GM19328 (cell line): ENCODE data around the gene C11orf24.
"Not testable (repeated sequence)": the region's sequence is repeated elsewhere in the genome, so short reads cannot be mapped to it uniquely, and the experiment has no call there.

Source experiments
- ATAC-seq: cut with Tn5 transposase; IDR thresholded peaks from one replicate; pipeline ENCODE4 v1.9.1; 2021; ENCODE audit warnings: mild to moderate bottlenecking, moderate library complexity; ENCODE audit not compliant: unreplicated experiment

The C11orf24 gene

DNA sequence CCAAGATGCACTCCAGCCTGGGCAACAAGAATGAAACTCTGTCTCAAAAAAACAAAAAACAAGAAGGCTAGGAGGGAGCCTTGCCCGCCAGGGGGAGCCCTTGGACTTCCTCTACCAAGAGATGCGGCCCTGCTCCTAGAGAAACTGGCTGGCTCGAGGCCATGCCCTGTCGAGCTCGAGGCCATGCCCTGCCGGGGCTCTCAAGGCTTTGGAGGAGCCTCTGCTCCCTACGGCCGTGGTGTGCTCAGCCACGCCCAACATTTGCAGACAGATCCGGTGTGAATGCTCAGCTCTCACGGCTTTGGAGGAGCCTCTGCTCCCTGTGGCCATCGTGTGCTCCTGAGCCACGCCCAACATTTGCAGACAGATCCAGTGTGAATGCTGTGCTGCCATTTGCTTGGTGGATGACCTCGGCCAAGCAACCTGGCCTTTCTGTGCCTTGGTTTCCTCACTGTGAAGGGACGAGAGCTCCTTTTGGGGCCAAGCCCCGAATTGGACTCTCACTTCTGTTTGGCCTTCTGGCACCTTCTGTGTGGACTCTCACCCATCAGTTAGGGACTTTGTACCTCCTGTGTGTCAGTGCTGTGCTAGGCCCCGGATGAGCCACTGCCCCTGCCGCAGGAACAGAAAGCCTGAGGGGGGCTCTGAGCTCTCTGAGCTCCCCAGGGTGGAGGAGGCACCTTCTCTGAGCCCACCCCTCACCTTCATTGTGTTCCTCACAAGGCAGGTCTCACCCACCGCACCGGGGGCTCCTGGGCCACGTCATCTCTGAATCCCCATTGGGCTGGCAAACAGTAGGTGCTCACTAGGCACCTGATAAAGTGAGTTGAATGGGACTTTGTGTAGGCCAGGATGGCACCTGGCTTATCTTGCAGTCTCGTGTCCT, 14.1 kb downstream of the C11orf24 start:
- ATAC-seq: no peak

DNA sequence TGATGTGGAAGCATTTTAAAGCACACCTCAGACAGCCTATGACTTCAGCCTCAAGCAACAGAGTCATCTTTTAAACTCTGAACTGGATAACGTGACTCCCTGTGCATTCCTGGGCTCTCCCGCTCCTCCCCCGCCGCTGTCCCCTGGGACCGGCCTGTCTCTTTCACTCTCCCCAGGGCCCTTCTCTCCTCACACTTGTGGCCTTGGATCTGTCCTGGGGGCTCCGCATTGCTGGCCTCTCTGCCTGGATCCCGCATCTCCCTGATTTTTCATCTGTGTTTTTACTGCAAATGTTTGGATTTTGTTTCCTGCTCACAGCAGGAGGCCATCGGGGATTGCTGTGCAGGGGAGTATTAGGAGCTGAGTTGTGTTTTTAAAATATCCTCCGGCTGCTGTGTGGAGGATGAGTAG, 15.4 kb downstream of the C11orf24 start:
- no peak for ATAC-seq

DNA sequence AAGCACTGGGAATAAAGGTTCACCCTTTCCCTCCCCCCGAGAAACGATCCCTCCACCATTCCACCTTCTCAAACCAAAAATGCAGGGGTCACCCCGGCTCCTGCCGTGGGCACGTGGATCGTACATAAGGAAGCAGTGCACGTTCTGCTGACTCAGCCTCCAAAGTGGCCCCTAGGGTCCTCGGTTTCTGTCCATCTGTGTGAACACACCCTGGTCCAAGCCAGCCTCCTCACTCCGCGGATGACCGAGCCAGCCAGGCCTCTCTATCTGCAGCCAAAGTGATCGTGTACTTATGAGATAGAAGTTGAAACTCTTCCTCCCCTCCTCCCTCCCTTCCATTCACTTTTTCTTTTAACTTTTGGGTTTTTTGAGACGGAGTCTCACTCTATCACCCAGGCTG, 16.2 kb downstream of the C11orf24 start:
- ATAC-seq: no peak

DNA sequence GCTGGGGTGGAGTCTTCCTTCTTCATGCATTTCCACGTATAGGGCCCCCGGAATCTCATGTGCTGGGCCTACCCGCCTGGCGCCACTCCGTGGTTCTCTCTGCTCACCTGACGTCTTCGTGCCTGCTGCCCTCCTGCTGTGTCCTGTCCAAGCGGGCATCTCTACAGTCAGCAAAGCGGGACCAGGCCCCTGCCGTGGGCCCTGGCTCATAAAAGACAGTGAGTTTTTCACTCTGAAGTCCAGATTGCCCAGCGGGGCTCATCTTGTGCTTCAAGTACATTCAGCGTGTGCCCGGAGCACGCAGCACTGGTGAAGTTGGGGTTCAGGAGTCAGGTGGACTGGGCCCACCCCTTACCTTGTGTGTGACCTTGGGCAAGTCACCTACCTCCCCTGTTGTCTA, 17.4 kb downstream of the C11orf24 start:
- ATAC-seq: no peak

DNA sequence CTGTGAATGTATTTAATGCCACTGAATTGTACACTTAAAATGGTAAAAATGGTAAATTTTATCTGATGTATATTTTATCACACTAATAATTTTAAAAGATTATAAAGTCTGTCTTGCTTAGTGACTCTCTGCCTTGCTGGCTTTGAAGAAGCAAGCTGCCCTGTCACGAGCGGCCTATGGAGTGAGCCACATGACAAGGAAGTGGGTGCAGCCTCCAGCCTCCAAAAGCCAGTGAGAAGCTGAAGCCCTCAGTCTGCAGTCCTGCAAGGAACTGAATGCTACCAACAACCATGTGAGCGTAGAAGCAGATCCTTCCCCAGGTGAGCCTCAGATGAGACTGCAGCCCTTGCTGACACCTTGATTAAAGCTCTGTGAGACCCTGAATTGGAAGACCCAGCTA, 20.0 kb downstream of the C11orf24 start:
- ATAC-seq: no peak

DNA sequence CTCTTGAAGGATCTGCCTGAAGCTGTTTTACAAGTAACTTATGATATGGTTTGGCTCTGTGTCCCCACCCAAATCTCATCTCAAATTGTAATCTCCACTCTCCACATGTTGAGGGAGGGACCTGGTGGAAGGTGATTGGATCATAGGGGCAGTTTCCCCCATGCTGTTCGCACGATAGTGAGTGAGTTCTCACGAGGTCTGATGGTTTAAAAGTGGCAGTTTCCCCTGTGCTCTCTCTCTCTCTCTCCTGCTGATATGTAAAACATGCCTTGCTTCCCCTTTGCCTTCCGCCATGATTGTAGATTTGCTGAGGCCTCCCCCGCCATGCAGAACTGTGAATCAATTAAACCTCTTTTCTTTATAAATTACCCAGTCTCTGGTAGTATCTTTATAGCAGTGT, 26.9 kb downstream of the C11orf24 start:
- not testable (repeated sequence) for ATAC-seq

DNA sequence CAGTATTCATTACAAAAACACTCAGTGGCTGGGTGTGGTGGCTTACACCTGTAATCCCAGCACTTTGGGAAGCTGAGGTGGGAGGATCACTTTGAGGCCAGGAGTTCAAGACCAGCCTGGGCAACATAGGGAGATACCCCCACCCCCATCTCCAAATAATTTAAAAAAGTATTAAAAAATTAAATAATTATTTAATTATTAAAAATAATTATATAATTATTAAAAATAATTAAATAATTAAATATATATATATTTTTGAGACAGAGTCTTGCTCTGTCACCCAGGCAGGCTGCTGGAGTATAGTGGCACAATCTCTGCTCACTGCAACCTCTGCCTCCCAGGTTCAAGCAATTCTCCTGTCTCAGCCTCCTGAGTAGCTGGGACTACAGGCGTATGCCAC, 27.9 kb downstream of the C11orf24 start:
- not testable (repeated sequence) for ATAC-seq

DNA sequence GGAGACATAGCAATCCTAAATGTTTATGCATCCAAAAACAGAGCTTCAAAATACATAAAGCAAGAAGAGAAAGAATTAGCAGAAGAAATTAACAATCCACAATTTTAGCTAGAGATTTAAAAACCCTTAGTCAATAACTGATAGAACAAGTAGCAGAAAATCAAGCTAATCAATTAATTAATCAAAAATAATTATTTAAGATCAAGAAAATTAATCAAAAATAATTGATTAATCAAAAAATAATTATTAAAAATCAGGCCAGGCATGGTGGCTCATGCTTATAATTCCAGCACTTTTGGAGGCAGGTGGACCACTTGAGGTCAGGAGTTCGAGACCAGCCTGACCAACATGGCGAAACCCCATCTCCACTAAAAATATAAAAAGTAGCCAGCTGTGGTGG, 29.2 kb downstream of the C11orf24 start:
- no peak for ATAC-seq

DNA sequence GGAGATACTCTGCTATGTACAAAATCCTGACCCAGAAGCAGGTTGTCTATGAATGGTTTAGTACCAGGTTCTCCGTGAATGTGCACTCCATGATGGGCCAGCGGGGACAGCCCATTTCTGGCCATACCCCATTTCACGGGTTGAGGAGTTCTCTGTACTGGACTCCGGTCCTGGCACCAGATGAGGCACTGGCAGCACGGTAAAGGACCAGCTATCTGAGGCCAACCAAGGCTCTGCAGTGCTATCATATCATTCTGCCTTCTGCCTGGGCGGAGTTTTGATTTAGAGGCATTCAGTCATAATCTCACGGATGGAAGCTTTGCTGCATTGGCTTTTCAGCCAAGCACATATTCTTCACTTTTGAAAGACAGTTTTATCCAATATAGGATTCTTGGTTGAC, 40.2 kb downstream of the C11orf24 start:
- no peak for ATAC-seq

DNA sequence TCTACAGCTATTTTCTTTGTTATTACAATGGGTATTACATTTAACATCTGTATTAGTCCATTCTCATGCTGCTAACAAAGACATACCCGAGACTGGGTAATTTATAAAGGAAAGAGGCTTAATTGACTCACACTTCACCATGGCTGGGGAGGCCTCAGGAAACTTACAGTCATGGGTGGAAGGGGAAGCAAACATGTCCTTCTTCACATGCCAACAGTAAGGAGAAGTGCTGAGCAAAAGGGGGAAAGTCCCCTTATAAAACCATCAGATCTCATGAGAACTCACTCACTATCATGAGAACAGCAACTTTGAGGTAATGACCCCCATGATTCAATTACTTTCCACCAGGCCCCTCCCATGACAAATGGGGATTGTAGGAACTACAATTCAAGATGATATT, 42.2 kb downstream of the C11orf24 start:
- no peak for ATAC-seq

DNA sequence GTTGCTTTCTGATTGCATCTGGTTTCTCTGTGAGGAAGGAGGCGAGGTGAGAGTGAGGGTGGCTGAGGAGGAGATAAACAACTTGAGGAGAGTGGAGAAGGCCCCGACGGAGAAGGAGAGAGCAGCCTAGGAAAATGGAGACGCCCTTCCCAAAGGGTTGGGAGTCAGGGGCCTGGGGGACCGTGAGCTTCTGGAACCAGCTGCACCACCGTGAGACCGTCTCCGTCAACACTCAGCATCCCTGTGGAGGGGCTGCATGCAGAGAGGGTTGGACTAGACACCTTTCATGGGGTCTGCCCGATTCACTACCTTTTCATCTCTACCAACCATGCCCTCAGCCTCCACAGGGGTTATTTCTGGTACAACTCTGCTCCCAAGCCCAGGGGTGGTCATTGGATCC, 45.4 kb downstream of the C11orf24 start:
- ATAC-seq: no peak

DNA sequence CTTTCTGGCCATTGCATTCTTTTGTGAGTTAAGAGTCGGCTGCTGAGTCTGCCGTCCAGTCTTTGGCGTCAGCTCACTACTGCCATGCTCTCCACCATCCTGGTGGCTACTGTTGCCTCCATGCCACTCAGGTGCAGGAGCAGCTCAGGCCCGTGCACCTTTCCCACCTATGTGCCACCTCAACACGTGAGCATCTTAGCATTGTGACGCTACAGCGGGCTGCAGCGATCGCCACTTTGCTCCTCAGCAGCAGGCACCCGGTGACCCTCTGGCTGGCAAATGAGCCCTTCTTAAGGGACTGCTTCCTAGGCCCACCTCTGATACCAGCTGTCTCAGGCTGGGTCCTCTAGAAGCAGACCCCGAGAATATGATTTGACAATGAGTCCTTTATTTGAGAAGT, 47.2 kb downstream of the C11orf24 start:
- ATAC-seq: no peak

DNA sequence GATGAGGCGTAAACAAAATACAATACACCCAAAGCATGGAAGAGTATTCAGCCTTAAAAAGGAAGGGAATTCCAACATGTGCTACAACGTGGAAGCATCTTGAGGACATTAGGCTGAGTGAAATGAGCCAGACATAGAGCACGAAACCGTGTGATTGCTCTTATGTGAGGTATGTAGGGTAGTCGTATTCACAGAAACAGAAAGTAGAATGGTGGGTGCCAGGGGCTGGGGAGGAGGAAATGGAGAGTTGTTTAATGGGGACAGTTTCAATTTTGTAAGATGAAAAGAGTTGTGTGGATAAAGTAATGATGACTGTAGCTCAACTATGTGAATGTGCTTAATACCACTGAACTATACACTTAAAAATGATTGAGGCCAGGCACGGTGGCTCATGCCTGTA, 48.5 kb downstream of the C11orf24 start:
- ATAC-seq: no peak

DNA sequence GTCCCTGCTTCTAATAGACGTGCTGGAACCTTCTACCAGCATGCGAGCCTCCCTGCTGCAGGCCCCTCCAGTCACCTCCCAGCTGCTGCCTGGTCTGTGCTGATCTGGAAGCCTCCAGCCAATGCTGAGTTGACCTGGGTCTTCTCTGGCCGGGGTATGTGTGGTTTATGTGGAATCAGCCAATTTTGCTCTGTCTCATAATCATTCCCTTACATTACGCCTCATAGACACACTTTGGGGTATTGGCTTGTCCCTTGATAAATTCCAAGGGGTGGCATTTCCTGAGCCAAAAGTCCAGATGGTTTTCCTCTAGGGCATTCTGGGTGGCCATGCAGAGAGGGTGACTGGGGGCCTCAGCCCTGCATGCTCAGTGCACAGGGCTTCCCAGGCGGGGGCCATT, 50.4 kb downstream of the C11orf24 start:
- ATAC-seq: no peak

DNA sequence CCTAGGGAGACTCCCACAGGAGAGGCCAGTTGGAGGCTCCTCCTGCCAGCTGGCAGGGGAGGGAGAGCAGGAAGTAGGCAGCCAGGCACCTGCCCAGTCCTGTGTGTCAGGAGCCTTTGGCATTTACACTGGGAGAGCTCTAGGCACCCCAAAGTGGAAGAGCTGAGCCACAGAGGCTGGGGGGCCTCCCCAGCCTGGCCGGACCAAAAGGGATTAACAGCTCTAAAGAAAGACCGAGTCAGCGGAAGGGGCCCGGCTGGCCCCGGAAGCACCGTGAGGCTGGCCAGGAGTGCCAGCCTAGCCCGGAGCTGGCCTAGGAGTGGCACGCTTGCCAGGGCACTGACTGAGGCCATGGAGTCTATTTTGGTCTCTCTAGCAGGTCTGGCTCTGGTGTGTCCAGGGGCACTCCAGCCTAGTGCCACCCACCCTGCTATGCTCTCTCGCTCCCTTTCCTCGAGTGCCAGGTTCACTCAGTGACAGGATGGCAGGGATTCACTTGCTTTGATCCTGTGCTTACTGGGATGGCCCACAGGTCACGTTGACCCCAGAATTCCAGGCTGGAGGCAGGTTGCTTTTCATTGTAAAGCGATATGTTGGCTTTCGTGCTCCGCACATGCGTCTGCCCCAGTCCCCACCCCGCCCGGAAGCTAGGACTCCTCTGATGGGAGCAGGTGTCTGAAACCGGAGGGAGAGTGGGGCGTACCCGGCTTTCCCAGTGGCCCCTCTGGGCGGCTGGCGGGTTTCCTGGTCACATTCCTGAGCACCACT, 55.4 kb downstream of the C11orf24 start:
- ATAC-seq: no peak

DNA sequence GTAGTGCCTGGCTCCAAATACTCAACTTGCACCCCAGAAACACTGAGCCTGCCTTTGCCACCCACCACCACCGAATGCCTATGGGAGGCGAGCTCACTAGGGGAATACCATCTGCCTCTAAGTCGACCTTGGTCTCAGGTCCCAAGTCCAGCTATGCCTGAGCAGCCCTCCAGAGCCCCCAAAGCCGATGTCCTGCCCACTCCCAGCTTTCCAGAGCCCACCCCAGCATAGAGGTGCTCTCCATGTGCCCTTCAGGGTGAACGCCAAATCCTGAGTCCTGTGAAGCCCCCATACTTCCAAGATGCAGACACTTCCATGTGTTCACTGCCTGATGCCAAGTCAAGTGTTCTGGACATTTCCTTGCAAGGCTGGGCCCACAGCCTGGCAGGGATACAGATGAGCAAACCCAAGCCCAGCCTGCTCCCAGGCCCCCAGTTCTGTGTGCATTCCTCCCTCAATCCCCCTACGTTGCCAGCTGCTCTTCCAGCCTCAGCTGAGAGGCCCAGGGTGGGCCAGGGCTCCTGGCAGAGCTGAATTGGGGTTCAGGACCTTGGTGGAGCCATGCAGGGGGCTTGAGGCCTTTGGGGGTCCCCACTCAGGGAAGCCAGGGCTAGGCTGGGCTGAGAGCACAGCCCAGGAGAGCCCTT, 56.1 kb downstream of the C11orf24 start:
- ATAC-seq: no peak

DNA sequence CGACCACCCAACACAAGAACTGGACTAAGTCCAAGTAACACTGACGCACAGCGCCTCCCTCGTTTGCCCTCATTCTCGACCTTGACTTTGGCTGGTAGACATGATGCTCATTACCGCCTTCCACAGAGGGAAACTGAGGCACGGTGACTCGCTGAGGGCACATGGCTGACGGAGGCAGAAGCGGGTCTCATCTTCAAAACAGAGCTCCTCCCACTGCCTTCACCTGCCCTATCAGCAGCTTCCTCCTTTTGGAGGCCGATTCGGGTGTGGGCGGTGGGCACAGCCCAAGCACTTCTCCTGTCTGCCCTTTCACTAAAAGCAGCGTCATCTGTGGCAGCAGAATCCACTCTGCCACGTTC, 56.7 kb downstream of the C11orf24 start:
- no peak for ATAC-seq

DNA sequence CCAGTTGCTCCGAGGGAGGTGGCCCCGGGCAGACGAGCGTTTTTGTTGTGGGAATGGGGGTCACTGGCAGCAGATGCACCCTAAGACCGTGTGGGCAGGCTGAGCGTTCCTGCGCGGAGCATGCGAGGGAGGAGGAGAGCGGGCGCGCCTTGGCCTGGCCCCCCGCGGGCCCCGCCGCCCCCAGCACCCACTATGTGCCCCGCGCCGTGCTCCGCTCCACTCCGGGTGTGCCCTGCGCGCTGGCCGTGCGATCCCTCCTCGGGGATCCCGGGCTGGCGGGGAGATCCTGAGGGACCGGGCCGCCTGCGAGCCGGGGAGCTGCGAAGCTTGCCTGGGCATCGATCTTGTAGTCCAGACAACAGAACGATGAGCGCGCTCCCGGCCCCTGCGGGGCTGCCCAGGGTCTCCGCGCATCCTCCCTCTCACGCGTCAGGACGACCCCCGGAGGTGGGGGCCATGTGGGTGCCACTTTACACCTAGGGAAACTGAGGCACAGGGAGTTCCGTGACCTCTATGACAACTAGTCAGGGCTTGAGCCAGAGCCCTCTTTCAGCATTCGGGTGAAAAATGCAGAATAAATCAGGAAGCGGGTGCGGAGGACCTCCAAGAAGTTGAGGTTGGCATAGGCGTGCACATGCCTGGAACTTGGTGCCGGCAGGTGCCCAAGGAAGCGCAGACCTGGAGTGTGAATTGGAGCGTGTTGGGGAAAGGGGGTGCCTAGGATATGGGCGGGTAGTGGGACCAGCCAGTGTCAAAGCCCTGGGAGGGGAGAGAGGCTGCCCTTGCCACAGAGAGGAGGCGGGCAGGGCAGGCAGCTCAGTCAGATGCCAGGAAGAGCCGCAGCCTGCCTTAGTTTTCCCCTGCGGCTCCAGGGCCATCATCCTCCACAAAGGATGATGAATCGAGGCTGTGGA, 57.3 kb downstream of the C11orf24 start:
- ATAC-seq: no peak

DNA sequence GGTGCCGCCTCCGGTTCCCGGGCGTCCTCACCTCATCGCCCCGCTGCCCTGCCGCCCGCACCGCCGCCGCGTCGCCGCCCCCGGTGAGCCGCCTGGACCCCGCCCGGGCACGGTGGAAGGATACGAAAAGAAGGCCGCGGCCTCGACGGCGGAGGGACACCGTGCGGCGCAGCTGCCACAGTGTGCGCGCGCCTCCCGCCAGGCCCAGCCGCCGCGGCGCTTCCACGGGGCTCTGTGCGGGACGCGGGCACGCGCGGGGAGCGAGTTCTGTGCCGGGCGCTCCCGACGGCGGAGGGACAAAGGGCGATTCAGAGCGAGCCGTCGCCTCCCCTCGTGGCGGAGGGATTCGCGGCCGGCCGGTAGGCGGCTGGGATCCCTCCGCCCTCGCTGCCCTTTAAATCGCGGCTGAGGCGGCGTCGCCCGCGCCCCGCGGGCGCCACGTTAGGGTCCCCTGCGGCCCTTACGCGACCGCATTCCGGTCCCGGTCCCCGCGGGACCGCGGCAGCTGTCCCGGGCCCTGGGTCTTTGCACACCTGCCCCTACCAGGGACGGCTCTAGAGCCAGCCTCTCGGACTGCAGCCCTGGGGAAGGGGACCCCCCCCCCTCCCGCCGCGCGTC, 58.1 kb downstream of the C11orf24 start:
- ATAC-seq: peak; percentile 49

DNA sequence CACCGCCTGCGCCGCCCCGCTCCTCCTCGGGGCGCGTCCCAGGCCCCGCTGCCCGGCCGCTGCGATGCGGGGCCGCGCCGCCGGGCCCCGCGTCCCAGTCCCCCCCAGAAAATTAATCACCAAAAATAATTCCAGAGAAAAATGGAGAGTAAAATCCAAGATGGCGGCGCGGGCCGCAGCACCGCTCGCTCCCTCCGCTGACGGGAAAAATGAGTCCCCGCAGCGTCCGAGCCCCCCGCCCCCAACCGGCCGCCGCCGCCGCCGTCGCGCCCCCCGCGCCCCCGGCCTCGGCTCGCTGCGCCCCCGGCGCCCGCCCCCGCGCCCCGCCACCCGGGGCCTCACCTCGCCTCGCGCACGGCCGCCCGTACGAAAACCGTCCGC, 58.6 kb downstream of the C11orf24 start, which contains the start of gene KMT5B:
KMT5B (minus strand) TSS at position 162 of the 381 bp plus-strand sequence. CDS start 23,220 bp downstream, outside the sequence.
- ATAC-seq: peak; percentile 21
